ENCODE data around the gene PSMC2.
"Not testable (repeated sequence)": the region's sequence is repeated elsewhere in the genome, so short reads cannot be mapped to it uniquely, and the experiment has no call there.

Gene PSMC2

GRCh38 chr7:103379270-103379975, 32.0 kb downstream of the PSMC2 start:
- no peak for DNase-seq

GRCh38 chr7:103380395-103381191, 33.1 kb downstream of the PSMC2 start:
- DNase-seq: no peak

- no peak for DNase-seq
Observed at GRCh38 chr7:103381280-103382031, 34.0 kb downstream of the PSMC2 start.

GRCh38 chr7:103382032-103382402, 34.6 kb downstream of the PSMC2 start:
- DNase-seq: no peak

- DNase-seq: no peak
Observed at GRCh38 chr7:103387242-103387641, 39.8 kb downstream of the PSMC2 start.

- DNase-seq: no peak
Observed at GRCh38 chr7:103388469-103389140, 41.2 kb downstream of the PSMC2 start.

- no peak for DNase-seq
Observed at GRCh38 chr7:103389263-103389662, 41.8 kb downstream of the PSMC2 start.

GRCh38 chr7:103391150-103391549, 43.7 kb downstream of the PSMC2 start:
- no peak for DNase-seq

GRCh38 chr7:103391976-103392375, 44.5 kb downstream of the PSMC2 start:
- DNase-seq: no peak

- DNase-seq: no peak
Observed at GRCh38 chr7:103394566-103394965, 47.1 kb downstream of the PSMC2 start.

- DNase-seq: no peak
Observed at GRCh38 chr7:103395071-103395470, 47.6 kb downstream of the PSMC2 start.

GRCh38 chr7:103396471-103396870, 49.0 kb downstream of the PSMC2 start:
- no peak for DNase-seq

GRCh38 chr7:103398483-103399127, 51.2 kb downstream of the PSMC2 start:
- no peak for DNase-seq

- not testable (repeated sequence) for DNase-seq
Observed at GRCh38 chr7:103399687-103400086, 52.2 kb downstream of the PSMC2 start.

- DNase-seq: not testable (repeated sequence)
Observed at GRCh38 chr7:103405789-103406613, 58.6 kb downstream of the PSMC2 start.

GRCh38 chr7:103412151-103412550, 64.7 kb downstream of the PSMC2 start:
- DNase-seq: no peak

- no peak for DNase-seq
Observed at GRCh38 chr7:103413407-103413806, 66.0 kb downstream of the PSMC2 start.

- no peak for DNase-seq
Observed at GRCh38 chr7:103418241-103418640, 70.8 kb downstream of the PSMC2 start.

Measured in CD4-positive, alpha-beta T cell treated with Interleukin-15 for 1 hour (primary cell).